Mammary epithelial cell (primary cell): ENCODE results near the gene C1QL3.

Source experiments
- CTCF ChIP-seq, 2 donors: IDR thresholded peaks in 1 of 2; conservative IDR thresholded peaks in 1 of 2; 2 replicates each; pipeline ENCODE4 v1.5.1; 2011 to 2012; ENCODE audit warnings: inconsistent platforms in 2 of 2, low read length in 2 of 2, mild to moderate bottlenecking in 2 of 2, control low read depth in 1 of 2, low read depth in 1 of 2; ENCODE audit not compliant: insufficient read depth in 1 of 2; ENCODE audit errors: extremely low read depth in 1 of 2
- EZH2 ChIP-seq: IDR thresholded peaks from 2 replicates; pipeline ENCODE4 v1.6.1; 2012; ENCODE audit warnings: low read length, inconsistent platforms, borderline replicate concordance

- TF ChIP-seq CTCF (conservative IDR thresholded peaks at IDR 0.05 in 1 of 2, IDR thresholded peaks at IDR 0.05 in 1 of 2; ENCODE audit: extremely low read depth in 1 of 2, insufficient read depth in 1 of 2, low read depth in 1 of 2, low read length in 2 of 2): no peak
- no peak for TF ChIP-seq EZH2
Observed at GRCh38 chr10:16481052-16481728, 40.5 kb downstream of the C1QL3 start.
